ENCODE measurements around the gene CEP112.

DNA sequence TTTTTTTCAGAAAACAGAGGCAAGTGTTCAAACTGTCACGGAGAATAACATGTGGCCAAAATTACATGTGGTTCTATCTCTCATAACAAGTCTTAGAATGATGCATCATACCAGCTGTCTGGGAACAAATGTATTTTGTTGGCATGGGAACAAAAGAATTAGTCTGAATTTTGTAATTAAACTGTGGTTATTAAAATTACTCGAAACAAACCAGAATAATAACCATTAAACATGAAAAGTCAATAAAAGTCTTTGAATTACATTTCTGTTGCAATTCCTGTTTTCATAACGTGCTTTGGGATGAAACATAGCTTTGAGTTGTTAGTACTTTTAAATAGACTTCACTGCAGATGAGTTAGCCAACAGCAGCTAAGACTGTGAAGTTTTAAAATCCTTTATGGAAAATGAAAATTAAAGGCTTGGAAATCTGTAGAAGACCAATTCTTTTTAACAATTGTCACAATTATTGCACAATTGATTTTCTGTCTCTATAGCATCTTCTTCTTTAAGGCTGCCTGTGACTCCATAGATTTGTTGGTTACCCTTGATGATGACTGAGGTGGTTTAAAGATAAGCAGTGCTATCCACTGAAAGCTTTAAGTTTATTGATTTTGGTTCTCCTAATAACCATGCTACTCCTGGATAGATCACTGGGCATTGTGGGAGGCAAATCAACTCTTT is 512.6 kb downstream of the CEP112 start:
- TF ChIP-seq POLR2AphosphoS5 (IDR thresholded peaks at IDR 0.05; ENCODE audit: insufficient read depth, low read depth, low read length), result no peak
- TF ChIP-seq, protein P1, sequence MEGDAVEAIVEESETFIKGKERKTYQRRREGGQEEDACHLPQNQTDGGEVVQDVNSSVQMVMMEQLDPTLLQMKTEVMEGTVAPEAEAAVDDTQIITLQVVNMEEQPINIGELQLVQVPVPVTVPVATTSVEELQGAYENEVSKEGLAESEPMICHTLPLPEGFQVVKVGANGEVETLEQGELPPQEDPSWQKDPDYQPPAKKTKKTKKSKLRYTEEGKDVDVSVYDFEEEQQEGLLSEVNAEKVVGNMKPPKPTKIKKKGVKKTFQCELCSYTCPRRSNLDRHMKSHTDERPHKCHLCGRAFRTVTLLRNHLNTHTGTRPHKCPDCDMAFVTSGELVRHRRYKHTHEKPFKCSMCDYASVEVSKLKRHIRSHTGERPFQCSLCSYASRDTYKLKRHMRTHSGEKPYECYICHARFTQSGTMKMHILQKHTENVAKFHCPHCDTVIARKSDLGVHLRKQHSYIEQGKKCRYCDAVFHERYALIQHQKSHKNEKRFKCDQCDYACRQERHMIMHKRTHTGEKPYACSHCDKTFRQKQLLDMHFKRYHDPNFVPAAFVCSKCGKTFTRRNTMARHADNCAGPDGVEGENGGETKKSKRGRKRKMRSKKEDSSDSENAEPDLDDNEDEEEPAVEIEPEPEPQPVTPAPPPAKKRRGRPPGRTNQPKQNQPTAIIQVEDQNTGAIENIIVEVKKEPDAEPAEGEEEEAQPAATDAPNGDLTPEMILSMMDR (IDR thresholded peaks at IDR 0.05; ENCODE audit: extremely low read depth in 1 of 2, insufficient read depth in 1 of 2, low read depth in 1 of 2, low read length in 2 of 2), result no peak
- TF ChIP-seq GATA2 (IDR thresholded peaks at IDR 0.05; ENCODE audit: insufficient read depth, insufficient read length, low read depth, low read length), result no peak
- TF ChIP-seq JUN (IDR thresholded peaks at IDR 0.05; ENCODE audit: borderline replicate concordance, insufficient read depth, insufficient read length, low read depth), result no peak
- no peak for TF ChIP-seq POLR2A (IDR thresholded peaks at IDR 0.05; ENCODE audit: low read depth, low read length)
- TF ChIP-seq, protein P2, sequence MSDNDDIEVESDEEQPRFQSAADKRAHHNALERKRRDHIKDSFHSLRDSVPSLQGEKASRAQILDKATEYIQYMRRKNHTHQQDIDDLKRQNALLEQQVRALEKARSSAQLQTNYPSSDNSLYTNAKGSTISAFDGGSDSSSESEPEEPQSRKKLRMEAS (IDR thresholded peaks at IDR 0.05; ENCODE audit: insufficient read depth, insufficient read length), result no peak
- TF ChIP-seq FOS (IDR thresholded peaks at IDR 0.05; ENCODE audit: borderline replicate concordance, insufficient read depth, low read length), result no peak

All from endothelial cell of umbilical vein (primary cell).